ENCODE measurements around the gene BPIFB2.
"Not testable (repeated sequence)": the region's sequence is repeated elsewhere in the genome, so short reads cannot be mapped to it uniquely, and the experiment has no call there.

The BPIFB2 gene

GRCh38 chr20:32970115-32970972 is 37.2 kb upstream of the BPIFB2 start:
- no peak for DNase-seq (ENCODE audit: low read depth)

DNA sequence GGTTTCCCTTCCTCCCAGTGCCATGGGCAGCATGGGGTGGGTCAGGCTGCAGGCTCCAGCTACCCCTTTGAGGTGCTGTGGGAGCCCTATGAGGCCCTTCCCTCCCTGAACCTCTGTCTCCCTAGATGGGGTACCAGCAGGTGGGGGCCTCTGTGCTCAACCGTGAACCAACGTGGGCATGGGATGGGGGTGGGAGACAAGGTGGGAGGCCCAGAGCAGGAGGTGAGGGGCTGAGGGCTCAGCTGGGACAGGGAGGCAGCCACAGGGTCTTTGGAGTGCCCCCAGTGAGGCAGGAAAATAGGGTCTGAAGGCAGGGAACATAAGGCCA is 36.6 kb upstream of the BPIFB2 start:
- no peak for DNase-seq (ENCODE audit: low read depth)

DNA sequence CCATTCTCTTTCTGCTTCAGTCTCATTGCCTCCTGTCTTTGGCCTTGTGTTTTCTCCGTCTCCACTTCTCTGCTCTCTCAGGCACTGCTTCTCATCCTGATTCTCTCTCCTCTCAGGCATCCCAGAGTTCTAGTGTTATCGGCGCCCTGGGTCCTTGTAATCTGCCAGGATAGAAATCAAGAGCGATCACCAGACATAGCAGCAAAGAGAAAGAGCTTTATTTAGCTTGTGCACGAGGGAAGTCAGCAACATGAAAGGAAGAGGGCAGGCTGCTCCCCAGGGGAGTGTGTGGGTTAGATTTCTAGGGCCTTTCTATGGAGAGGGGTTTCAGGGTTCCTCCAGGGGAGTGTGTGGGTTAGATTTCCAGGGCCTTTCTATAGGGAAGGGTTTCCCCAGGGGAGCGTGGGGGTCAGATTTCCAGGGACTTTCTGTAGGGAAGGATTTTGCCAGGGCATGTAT is 35.8 kb upstream of the BPIFB2 start:
- no peak for DNase-seq (ENCODE audit: low read depth)

DNA sequence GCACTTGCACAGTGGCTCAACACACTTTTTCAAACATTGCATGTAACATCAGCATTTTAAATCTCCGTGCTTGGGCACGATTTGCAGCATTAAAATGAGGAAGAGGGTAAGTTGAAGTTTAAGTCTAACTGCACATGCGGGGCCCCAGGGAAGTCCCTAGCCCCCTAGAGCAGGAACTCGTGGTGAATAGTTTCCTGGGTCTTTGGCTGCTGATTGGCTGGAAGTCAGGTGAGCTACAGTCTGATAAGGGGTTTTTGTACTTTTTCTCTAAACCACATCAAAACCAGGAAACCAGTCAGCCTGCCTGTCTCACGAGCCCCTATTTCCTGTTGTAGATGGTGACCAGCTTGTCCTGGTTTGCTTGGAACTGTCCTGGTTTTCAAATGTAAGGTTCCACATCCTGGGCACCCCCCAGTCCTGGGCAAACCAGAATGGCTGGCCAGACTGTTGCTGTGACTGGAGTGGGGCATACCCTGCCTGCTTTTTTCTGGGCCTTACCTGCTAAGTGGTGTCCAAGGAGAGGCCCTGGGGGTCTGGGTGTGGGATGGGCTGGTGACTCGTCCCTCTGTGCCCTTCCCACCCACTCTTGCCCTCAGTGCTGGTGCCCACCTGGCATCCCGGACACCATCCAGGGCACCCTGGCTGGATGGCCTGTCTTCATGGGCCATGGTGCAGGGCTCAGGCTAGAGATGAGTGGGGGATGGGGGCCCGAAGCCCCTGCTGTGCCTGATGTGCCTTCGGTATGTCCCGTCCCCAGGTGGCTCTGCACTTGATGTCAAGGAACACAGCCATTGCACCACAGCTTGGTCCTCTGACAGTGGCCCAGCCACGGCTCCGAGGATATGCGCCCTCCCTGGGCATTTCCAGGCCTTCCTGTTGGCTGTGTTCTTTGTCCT is 35.1 kb upstream of the BPIFB2 start:
- DNase-seq (ENCODE audit: low read depth): no peak

DNA sequence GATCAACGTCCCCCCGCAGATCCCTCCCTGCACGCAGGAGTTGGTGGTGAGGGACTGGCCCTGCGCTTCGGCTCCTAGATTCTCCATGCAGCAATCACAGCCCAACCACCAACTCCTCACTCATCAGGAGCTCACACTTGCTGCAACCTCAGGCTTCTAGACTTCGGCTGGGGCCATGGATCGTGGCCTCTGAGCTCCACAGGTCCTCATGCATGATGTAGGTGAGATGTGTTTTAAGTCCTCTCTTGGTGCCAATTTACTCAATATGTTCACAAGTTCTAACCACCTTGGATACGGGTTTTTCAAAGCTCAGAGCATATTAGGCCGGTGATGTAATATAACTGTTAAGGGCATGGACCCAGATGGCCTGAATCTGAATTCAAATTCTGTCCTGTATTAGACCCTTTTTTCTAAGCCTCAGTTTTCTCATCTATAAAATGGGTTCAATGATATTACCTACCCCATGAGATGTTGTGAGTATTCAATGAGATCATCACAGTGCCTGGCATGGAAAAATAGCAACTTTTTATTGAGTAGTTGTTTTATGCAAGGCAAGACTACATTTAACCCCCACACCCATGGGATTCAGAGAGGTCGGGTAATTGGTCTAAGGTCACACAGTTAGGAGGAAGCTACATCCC is 34.3 kb upstream of the BPIFB2 start:
- DNase-seq (ENCODE audit: low read depth): no peak

DNA sequence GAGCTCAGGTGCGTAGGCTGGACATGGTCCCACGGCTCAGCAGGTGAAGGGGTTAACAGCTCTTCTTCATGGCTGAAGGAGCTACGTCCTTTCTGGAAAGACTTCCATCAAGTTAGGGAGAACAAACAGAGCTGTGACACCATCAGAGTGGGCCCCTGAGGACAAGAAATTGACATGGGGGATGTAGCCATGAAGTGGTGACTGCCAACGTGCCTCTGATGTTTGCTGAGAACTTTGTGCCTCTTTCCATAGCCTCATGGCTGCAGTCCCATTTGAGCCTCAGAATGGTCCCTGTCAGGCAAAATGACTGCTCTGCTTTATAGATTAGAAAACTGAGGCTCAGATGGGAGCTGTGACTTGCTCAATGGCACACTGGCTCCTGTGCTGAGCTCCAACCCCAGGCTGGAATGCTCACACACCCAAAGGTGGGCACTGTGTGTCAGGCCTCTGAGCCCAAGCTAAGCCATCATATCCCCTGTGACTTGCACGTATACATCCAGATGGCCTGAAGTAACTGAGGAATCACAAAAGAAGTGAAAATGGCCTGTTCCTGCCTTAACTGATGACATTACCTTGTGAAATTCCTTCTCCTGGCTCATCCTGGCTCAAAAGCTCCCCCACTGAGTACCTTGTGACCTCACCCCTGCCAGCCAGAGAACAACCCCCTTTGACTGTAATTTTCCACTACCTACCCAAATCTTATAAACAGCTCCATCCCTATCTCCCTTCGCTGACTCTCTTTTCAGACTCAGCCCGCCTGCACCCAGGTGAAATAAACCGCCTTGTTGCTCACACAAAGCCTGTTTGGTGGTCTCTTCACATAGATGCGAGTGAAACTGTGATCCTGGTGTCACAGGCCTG is 33.1 kb upstream of the BPIFB2 start:
- DNase-seq (ENCODE audit: low read depth): not testable (repeated sequence)

DNA sequence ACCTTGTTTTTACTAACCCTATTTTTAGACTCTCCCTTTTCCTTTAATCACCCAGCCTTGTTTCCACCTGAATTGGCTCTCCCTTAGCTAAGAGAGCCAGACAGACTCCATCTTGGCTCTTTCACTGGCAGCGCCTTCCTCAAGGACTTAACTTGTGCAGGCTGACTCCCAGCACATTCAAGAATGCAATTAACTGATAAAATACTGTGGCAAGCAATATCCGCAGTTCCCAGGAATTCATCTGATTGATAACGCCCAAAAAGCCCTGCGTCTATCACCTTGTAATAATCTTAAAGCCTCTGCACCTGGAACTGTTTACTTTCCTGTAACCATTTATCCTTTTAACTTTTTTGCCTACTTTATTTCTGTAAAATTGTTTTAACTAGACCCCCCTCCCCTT is 32.4 kb upstream of the BPIFB2 start:
- DNase-seq (ENCODE audit: low read depth): not testable (repeated sequence)

- DNase-seq (ENCODE audit: low read depth): no peak
Observed at GRCh38 chr20:32975698-32976674, 31.5 kb upstream of the BPIFB2 start.

DNA sequence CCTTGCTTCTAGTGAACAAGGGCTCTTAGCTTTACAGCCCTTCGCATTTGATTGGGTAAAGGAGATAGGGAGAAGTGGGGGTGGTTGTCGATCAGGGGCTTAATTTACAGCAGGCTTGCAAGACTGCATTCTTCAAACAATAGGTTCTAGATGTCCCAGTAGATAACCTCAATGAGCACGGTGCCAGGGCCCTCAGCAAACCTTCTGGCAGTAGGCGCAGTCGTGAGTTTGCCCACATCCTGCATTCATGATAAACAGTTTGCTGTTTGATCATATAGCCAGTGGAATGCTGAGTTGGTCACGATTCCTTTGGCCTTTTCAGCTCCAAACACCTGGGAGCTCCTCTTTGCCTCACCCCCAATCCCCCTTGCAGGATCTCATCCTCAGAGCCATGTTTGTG is 30.8 kb upstream of the BPIFB2 start:
- DNase-seq (ENCODE audit: low read depth): no peak

DNA sequence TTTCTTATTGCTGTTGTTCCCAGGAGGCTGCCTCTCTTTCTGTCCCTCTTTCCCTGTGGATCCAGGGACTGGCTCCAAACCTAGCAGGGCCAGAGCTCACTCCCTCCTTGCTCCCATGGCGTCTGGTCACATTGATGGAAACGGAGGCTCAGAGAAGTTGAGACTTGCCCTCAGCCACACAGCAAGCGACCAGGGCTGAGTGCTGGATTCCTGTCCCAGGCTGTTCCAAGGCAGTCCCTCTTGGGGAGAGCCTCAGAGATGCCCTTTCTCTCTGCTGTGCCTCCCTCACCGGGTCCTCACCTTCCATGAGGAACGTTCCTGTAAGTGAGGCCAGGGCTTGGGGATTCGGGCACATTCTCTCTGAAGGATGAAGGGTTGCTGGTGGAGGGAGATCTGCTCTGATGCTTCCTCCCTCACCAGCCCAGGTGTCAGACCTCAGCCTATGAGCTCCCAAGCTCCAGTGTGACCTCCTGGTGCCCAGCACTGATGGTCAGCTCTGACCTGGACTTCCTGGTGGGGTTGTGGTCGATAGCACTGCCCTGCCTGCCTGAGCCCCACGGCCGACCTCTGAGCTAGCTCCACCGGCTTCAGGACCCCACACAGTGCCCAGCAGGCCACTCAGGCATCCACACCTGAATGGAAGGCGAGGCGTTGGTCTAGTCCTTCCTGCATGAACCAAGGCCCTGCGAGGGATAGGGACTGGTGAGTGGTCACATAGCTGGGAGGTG is 30.1 kb upstream of the BPIFB2 start:
- DNase-seq (ENCODE audit: low read depth): no peak

- DNase-seq (ENCODE audit: low read depth): no peak
Observed at GRCh38 chr20:32978009-32978335, 29.5 kb upstream of the BPIFB2 start.

DNA sequence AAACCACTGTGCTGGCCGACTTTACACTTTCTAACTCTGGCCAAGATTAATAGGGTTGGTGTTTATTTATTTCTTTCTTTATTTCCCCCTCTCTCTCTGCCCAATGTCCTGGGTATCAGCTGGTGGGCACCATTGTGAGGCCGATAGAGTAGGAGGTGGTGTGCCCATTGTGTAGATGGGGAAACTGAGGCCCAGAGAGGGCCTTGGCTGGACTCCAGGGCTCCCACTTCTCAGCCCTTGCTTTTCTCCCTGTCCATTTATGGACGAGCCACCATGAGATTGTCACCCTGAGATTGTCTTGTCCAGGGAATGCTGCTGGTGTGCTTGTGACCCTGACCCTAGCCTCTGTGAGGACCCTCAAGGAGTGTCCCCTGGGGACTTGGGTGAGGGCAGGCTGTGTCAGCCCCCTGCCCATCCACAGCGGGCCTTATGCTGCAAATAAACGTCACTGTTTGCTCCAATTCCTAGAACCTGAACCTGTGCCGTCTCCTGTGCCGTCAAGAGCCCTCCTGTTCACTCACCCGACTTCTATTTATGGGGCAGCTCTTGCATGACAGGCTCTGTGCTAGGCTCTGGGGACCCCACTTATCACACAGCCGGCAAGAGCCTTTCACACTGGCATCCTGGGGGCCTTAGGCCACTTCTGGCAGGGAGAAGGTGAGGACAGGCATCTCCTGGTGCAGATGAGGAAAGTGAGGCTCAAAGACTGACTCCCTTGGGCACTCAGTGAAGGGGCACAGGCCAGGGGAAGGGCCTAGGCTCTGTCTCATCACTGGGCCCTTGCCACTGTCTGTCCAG is 28.1 kb upstream of the BPIFB2 start:
- DNase-seq (ENCODE audit: low read depth): no peak

- no peak for DNase-seq (ENCODE audit: low read depth)
Observed at GRCh38 chr20:32980131-32980941, 27.2 kb upstream of the BPIFB2 start.

- DNase-seq (ENCODE audit: low read depth): no peak
Observed at GRCh38 chr20:32980990-32981389, 26.5 kb upstream of the BPIFB2 start.

- DNase-seq (ENCODE audit: low read depth): no peak
Observed at GRCh38 chr20:32982617-32983458, 24.7 kb upstream of the BPIFB2 start.

GRCh38 chr20:32983459-32984112 is 23.9 kb upstream of the BPIFB2 start:
- no peak for DNase-seq (ENCODE audit: low read depth)

- no peak for DNase-seq (ENCODE audit: low read depth)
Observed at GRCh38 chr20:32984196-32984595, 23.3 kb upstream of the BPIFB2 start.

All from stimulated activated CD8-positive, alpha-beta memory T cell treated with anti-CD3 and anti-CD28 coated beads, Interleukin-15, amount 100 ng/mL, for 24 hours (primary cell).